Fibroblast of skin of scalp (primary cell): ENCODE results near the gene EBF3.
"Not testable (repeated sequence)": the region's sequence is repeated elsewhere in the genome, so short reads cannot be mapped to it uniquely, and the experiment has no call there.

Source experiments
- DNase-seq: peaks from one replicate; pipeline ENCODE4 v3.0.0-alpha.2; 2013

Gene EBF3

DNA sequence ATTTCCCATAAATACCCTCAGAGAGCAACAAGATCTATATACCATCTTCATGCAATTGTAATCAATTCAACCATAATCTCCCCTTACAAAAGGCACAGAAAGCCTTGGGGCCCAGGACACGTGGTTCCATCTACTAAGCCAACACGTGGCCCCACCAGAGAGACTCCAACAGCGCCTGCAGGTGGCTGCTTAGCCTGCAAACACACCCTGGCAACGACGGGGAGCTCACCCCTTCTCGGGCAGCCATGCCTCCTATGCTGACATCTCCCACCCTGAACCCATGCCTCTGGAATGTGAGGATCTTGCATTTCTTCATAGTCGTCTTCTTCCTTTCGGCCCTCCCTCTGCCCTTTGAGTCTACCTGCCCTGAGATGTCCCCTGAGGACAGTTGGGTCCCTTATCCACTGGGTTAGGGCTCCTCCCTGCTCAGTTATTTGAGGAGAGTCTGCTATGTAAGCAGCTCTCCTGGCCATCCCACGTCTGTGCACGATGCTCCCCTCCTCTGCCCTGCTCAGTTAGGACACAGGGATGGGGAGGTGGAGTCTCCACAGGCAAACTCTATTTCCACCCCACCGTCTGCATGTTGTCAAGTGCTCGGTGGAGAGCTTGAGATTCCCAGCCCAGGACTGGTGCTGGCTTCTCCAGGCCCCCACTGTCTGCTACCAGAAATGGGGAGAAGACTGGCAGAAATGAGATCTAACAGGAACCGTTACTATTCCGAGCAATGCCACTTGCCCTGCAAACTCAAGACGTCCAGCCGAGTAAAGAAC is 36.5 kb downstream of the EBF3 start:
- no peak for DNase-seq

DNA sequence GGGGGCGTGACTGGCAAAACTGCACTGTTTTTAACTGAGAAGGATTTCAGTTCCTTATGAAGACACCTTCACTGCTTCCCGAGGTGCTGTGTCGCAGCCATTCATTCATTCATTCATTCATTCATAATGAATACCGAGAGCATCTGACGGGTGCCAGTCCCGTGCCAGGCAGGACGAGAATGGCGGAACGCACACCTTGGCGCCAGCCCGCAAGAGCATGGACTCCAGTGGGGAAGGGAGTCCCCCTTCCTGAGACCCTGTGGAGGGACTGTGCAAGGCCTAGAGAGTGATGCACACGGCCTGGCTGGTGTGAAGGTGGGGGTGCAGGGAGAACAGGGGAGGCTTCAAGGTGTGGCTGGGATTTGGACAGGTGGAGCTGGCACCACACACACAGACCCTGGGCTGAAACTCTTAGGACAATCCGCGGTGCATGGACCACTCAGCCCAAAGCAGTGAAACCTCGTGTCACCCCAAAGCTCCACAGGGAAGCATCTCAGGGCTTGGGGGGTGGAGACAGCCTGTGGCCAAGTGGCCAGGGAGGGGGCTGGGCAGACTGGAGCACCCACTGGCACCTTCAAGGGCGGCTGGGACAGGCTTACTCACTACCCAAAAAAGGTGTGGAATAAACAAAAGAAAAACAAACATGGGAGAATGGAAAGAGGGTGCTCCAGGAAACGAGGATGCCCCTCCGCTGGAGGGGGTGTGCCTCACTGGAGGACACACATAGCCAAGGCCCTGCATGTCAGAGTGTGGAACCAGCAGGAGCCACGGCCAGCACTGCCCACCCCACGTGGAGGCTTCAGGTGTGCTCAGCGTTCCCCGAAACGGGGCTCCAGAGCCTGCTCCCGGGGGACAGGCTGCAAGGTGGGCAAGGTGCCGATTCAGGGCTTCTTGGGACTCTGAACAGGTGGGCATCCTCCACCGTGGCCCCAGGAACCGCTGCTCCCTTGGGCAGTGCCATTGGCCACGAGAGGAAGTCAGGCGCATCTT is 37.7 kb downstream of the EBF3 start:
- no peak for DNase-seq

DNA sequence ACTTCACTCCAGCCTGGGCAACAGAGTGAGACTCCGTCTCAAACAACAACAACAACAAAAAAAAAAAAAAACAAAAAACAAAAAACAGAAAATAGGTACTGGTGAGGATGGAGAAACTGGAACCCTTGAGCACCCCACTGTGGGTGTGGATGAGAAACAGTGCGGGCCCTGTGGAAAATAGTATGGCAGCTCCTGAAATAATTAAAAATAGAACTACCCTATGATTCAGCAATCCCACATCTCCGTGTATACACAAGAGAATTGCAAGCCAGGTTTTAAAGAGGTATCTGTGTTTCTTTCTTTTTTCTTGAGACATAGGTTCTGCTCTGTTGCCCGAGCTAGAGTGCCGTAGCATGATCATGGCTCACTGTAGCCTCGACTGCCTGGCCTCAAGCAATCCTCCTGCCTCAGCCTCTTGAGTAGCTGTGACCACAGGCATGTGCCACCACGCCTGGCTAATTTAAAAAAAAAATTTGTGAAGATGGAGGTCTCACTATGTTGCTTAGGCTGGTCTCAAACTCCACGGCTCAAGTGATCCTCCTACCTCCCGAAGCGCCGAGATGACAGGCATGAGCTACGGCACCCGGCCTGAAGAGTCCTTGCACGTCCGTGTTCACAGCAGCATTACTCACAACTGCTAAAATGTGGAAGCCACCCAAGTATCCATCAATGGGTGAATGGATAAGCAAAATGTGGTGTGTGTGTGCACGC is 39.5 kb downstream of the EBF3 start:
- DNase-seq, result no peak

DNA sequence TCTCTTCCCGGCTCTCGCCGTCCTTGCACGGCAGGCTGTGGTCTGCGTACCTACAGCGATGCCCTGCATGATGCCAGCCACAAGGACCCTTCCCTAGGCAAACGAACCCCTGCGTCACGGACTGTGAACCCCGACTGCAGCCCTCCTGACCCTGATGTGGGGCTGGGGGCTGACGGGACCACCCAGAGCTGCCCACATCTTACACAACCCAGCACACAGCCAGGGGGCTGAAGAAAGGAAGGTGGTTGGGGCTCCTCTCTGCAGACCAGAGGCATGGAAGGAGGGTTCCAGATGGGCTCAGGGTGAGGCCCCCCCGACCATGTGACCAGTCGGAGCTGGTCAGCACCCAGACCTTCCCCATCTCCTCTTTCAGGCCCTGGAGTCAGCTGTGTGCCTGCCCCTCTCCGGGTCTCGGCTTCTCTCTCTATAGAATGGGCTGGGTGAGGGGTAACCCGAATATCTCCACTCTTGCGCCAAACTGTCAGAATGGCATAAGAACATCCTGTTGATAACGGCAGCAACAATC is 41.4 kb downstream of the EBF3 start:
- DNase-seq, result no peak

DNA sequence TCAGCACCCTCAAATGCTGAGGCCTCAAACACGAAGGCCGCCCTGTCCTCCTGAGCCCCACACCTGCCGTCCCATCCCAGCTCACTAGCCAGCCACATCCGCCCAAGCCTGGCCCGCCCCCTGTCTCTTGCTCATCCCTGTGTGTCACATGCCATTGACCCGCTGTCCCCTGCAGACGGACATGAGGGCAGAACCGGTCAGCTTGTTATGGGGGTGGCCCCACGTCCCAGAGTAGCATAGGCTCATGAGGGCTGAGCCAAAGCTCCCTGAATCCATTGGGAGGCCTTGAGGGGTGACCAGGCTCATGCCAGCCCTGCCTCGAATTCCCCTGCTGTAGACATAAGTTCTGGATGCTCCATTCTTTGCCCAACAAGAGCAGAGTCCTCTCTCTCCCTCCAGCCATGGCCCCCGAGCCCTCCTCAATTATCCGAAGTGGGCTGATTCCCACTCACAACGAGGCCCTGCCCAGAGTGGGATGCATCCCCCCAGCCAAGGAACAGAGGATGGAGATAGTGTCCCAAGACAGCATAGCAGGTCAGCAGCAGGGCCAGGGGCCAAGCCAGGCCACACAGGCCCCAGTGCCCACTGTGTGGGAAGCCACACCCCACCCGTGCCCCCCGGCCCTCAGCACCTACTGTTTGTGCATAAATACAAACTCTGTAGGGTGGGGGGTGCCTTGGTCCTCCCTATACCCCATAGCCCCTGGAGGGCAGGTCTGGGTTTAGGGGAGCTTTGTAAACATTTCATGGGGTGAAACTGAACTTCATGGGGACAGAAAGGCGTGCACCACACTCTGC is 42.1 kb downstream of the EBF3 start:
- DNase-seq, result no peak

DNA sequence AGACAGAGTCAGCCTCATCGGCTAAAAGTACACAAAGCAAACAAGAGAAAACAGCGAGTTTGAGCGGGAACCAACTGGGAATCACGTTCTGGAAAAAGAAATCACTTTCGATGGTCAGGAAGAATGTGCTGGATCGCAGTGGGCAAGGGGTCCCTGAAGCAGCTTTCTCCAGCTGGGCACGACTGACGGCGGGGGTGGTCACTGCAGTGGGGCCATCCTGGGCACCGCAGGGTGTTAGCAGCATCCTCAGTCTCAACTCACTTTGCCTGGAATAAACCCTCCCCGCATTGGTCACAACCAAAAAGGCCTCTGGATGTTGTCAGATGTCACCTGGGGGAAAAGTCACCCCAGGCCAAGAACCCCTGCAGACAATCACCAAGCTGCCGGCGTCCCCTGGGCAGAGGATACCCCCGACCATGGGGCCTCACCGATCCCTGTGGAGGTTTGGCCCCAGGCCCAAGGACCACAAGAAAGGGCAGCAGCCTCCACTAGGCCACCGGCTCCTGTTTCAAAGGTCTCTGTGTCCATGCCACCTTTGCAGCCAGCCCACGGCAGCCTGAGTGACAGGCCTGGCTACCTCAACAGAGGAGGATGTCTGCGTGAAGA is 42.9 kb downstream of the EBF3 start:
- no peak for DNase-seq

DNA sequence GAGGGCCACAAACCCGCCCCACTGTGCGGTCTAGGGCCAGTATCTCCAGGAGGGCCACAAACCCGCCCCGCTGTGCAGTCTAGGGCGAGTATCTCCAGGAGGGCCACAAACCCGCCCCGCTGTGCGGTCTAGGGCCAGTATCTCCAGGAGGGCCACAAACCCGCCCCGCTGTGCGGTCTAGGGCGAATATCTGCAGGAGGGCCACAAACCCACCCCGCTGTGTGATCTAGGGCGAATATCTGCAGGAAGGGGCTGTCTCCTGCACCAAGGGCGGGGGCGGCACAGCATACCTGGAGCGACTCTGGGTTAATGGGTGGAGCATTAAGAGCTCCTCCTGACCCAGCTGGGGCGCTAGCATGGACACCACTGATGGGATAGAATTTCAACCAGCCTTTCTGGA is 43.9 kb downstream of the EBF3 start:
- not testable (repeated sequence) for DNase-seq

DNA sequence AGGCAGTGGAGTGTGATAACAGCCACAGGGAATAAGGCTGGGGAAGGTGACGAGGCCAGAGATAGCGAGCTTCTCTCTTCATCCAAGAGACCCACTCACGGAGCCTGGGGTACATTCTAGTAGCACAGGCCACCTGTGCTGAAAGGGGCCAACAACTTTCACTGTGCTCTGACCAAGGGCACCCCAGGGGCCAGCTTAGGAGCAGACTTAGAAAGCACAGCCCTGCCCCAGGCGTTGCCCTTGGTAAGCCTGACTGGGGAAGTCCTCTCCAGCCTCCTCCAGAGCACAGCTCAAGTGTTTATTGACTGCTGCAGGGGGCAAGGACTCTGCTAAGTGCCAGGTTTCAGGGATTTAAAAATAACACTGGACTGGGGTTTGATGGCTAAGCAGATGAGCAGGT is 44.7 kb downstream of the EBF3 start:
- no peak for DNase-seq

DNA sequence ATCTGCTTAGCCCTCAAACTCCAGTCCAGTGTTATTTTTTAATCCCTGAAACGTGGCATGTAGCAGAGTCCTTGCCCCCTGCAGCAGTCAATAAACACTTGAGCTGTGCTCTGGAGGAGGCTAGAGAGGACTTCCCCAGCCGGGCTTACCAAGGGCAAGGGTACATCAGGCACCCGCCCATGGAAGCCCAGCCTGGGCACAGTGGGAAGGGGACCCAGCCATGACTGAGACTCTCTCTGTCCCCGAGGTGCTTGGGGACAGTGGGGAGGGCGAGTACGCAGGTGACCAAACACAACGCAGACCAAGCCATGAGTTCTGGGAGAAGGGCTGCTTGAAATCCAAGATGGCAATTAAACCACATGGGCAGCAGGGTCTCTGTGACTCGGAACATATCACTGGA is 45.2 kb downstream of the EBF3 start:
- DNase-seq, result no peak

DNA sequence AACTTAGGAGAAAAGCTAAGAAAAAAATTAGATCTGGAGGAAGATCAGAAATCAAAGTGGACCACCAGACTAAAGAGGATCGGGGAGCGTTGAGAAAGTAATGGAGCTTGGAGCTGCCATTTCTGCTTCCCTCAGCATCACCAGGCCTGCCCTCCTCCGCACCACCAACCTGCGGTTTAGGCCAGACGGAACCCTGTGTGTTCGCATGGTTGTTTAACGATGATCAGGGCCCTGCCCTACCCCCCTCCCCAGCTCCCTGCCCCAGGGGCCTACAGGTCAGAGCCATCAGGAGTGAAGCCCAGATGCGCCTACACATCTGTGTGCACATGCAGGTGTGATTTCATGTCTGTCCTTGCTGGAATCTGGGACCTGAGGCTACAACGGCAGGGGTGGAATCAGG is 45.7 kb downstream of the EBF3 start:
- DNase-seq, result no peak

DNA sequence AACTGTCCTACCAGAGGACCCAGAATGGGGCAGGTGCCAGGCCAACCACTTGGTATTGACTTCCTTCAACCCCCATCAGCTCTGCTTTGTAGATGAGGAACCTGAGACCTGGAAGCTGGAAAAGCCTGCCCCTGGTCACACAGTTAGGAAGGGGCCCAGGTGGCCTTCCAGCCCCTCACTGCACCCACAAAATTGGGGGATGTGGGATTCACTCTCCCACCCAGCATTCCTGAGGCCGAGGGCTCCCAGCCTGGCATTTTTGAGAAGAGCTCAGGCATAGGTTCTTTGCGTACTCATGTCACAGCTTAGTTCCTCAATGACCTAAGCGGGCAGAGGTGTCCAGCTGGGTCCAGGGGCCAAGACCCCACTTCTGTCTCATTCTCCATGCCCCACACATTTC is 46.1 kb downstream of the EBF3 start:
- no peak for DNase-seq

DNA sequence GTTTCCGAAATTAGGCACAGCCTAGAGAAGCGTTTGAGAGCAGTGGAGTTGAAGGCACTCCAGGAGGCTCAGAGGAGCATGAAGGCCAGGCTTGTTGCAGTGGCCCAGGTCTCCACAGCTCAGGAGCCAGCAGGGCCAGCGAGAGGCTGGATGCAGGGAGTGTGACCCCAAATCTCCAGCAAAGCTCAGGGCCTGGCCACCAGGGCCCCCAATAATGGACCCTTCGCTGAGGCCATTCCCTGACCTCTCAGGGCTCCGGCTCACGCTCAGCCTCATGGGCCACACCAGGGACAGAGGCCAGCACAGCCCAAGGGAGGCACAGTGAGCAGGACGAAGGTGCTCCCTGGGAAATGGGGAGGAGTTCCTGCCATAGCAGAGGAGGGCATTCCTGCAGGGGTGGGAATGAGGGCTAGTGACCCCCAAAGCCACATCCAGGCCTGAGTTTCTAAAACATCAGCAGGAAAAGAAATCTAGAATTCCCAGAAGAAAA is 47.5 kb downstream of the EBF3 start:
- DNase-seq, result no peak

DNA sequence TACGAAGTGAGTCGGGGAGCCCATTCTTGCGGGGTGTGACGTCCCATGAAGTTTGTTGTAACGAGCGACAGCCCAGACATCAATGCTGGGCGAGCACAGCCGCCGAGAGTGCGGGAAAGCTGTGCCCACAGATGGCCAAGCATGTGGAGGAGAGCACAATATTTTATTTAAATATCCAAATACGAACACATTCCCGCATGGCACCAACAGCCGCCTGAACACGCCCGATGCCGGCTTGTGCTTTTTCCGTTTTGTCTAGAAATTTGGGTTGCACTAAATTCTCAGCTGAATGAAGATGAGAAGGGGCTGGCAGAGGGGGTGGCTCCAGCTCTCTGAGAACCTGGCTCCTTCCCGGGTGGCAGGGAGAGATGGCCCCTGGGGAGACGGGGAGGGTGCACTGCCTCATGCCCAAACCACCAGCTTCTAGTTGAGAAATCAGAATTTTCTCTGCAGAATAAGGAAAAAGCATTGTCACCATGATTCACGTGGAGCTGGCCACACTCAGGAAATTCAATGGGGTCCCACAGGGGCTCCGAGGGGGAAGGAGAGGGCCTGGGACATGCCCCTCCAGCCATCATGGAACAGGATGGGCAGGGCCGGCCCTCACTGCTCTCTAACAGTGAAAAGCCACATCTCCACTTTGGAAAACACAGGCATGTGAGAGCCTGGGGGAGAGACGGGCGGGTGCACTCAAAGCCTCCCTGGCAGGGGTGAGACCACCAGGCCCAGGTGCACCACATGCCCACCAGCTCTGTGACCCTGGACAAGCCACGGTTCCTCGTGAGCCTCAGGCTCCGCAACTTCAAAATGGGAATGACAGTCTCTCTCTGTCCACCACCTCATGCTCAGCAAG is 48.3 kb downstream of the EBF3 start:
- no peak for DNase-seq

DNA sequence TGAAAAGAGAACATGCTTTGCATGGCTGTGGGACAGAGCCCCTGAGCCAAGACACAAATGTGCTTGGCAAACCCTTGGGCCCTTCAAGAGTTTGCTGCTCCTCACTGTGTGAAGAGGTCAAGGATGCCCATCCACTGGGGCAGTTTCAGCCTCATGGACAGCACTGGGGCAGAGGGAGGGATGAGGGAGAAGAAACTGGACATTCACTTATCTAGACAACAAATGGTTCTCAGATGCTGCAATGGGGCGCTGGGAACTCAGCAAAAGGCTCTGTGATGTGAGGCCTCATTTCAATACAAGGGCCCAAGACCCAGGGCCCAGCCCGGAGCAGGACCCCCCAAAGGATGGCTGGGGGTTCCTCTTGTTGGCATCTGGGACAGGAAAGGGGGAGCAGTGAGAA is 49.1 kb downstream of the EBF3 start:
- DNase-seq, result no peak

DNA sequence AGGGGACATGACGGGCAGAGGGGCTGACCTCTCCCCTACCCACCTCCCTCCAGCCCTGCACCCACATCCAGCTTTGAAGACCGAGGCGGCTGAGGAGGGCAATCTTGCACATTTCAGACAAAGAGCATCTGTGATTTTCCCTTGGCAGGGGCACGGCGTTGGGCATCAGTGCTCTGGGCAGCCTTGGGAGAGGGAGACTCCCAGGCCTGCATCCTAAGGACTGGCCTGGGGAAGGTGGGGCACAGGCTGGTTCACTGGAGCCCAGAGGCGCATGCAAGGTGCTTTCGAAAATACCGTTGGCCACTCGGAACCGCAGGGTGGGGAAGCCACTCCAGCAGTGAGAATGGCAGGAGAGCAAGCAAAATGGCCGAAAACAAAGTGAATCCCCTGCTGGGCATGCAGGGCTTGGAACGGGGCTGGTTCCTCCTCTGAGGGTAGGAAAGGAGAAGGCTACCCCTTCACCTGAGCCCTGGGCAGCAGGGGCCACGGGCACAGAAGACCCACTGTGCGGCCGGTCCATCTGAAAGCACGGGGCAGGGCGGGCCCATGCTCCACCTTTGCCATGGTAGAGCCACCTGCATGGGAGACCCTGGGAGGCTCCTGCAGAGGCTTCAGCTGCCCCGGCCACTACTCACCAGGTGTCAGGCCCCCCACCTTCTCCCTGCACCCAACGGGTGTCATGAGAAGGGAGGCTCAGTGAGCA is 49.8 kb downstream of the EBF3 start:
- no peak for DNase-seq

DNA sequence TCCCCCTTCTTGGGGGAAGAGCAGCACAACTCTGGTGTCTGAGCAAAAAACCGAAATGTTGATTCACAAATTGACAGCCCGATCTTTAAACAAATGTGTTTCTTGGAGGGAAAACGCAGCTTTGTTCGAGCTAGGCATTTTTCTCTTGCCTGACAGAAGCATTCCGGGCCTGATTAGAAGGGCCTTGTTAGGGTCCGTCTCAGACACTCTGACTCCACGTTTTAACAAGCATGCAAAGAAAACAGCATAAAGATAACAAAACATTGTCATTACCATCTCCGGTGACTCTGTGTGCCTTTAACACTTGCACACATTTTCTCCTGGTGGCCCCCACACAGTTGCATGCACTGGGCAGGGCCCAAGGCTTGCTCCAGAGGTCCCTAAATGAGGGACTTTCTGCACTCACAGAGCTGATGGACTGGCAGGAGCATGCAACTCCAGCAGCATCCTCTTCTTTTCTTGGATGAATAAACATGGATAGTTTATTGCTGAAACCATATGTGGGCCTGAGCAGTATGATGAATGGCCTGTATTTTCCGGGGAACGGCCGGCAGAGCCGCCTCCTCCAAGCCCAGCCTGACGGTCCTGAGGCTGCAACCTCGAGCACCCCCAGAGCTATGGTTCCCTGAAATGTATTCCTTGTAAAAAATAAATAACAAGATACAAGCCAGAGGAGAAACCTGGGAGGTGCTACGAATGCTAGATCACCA is 50.9 kb downstream of the EBF3 start:
- no peak for DNase-seq

DNA sequence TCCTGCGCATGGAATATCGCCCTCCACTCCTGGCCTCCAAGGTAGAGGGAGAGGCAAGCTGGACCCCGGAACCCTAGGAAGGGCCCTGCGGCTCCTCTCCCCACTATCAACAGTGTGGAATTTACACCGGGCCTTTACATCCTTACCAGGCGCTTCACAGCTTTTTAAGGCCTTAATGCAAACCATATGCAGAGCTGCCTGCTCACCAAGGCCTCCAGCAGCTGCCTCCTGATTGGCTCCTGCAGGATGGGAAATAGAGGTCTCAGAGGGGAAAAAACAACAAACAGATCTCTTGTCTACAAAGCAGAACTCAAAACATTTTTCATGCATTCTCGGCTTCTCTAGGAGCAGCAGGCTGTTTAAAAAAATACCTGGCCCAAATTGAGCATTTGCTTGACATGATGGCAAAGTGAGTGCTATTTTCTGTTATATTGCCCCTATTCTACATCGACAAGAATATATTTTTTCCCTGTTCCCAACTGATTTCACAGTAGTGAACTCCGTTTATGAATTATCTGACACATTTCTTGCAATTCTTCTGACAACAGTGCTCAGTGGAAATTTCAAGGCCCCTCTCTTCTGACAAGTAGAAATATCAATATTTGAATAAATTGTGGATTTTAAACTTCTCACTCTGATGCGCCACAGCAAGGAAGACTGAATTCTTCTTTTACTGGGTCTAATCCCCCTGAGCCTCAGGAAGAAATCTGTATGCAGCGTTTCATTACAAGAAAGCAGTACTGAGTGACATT is 51.7 kb downstream of the EBF3 start:
- peak; percentile 77 for DNase-seq

DNA sequence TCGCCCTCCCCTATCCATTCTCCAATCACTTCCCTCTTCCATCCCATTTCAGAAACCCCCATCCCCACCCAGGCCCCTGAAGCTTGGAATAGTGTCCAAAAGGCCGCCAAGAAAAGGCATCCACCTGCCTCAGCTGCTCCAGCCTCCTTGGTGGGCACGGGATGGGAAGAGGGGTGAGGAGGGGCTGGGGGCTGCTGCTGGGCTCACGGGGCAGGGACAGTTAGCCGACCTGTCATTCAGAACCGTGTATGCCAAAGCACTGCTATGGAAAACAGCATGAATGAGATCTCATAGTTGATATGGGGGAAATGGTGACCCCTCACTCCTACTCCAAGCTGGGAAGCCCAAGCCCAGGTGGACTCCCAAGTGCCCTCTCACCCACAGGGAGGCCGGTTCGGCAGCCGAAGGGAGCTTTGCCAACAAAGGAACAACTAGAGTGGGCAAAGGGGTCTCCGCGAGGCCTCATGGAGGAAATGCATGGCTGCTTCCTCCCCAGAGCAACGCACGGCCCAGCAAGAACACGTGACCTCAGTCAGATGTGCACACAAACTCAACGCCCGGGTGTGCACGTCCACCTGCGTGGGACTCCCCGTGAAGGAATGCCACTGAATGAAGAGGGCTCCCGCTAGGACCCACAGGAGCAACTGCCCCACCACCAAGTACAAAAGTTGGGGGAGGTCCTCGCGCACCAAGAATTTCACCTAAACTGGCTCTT is 52.5 kb downstream of the EBF3 start:
- no peak for DNase-seq
